HG02588 (cell line): Measurements from ENCODE around the gene EPSTI1.
"Not testable (repeated sequence)": the region's sequence is repeated elsewhere in the genome, so short reads cannot be mapped to it uniquely, and the experiment has no call there.

Experiments used
- ATAC-seq: cut with Tn5 transposase; IDR thresholded peaks from one replicate; pipeline ENCODE4 v1.9.1; 2021; ENCODE audit warnings: mild to moderate bottlenecking, moderate library complexity; ENCODE audit not compliant: unreplicated experiment

The EPSTI1 gene

GRCh38 chr13:42899266-42899665, 92.8 kb downstream of the EPSTI1 start:
- no peak for ATAC-seq

GRCh38 chr13:42895776-42896175, 96.3 kb downstream of the EPSTI1 start:
- no peak for ATAC-seq

GRCh38 chr13:42894765-42895243, 97.2 kb downstream of the EPSTI1 start:
- ATAC-seq: no peak

GRCh38 chr13:42893214-42893671, 98.8 kb downstream of the EPSTI1 start:
- no peak for ATAC-seq

- no peak for ATAC-seq
Observed at GRCh38 chr13:42892760-42893159, 99.3 kb downstream of the EPSTI1 start.

GRCh38 chr13:42891591-42891990, 100.5 kb downstream of the EPSTI1 start:
- no peak for ATAC-seq

- no peak for ATAC-seq
Observed at GRCh38 chr13:42885325-42885724, 106.7 kb downstream of the EPSTI1 start.

GRCh38 chr13:42883771-42884467, 108.1 kb downstream of the EPSTI1 start:
- no peak for ATAC-seq

GRCh38 chr13:42883142-42883541, 108.9 kb downstream of the EPSTI1 start:
- ATAC-seq: no peak

- ATAC-seq: no peak
Observed at GRCh38 chr13:42880056-42880605, 111.9 kb downstream of the EPSTI1 start.

- ATAC-seq: no peak
Observed at GRCh38 chr13:42878721-42879120, 113.3 kb downstream of the EPSTI1 start.

GRCh38 chr13:42876887-42877545, 115.0 kb downstream of the EPSTI1 start:
- no peak for ATAC-seq

GRCh38 chr13:42876270-42876714, 115.7 kb downstream of the EPSTI1 start:
- ATAC-seq: peak; percentile 97

GRCh38 chr13:42875475-42876269, 116.4 kb downstream of the EPSTI1 start:
- ATAC-seq: no peak

- no peak for ATAC-seq
Observed at GRCh38 chr13:42874221-42874620, 117.8 kb downstream of the EPSTI1 start.

GRCh38 chr13:42873081-42873480, 119.0 kb downstream of the EPSTI1 start:
- no peak for ATAC-seq

- no peak for ATAC-seq
Observed at GRCh38 chr13:42867232-42867631, 124.8 kb downstream of the EPSTI1 start.

- ATAC-seq: no peak
Observed at GRCh38 chr13:42865768-42866102, 126.3 kb downstream of the EPSTI1 start.

GRCh38 chr13:42864952-42865767, 126.9 kb downstream of the EPSTI1 start:
- no peak for ATAC-seq

GRCh38 chr13:42862370-42862769, 129.7 kb downstream of the EPSTI1 start:
- not testable (repeated sequence) for ATAC-seq
